Ovary (tissue), 3 donors: ENCODE results near the gene SMCO3.

Experiments
- CTCF ChIP-seq, 3 donors: fragments of 450-650 bp in 2 of 3; fragments of 200-600 bp in 1 of 3; IDR thresholded peaks; one replicate each; pipeline versions ENCODE4 v1.5.1 to v1.8.0; 2016 to 2022; ENCODE audit warnings: antibody characterized with exemption in 3 of 3, mild to moderate bottlenecking in 1 of 3
- POLR2A ChIP-seq: fragments of 450-650 bp; IDR thresholded peaks from one replicate; pipeline ENCODE4 v1.6.1; 2017; ENCODE audit warnings: antibody characterized with exemption, mild to moderate bottlenecking, moderate library complexity
- donor health status: DM: no; HTN: no; CAD: no.

GRCh38 chr12:14844401-14844800 is 30.4 kb upstream of the SMCO3 start:
- TF ChIP-seq POLR2A (no peak), CTCF (IDR thresholded peaks at IDR 0.05) (no peak)
